Loucy (cell line): Measurements from ENCODE around the gene ERVH48-1.

Experiments used
- H2AFZ ChIP-seq: fragments of 200-600 bp; sonication (generic); 2 replicates; pipeline ENCODE4 v1.6.0; 2016; ENCODE audit warnings: antibody characterized with exemption, mild to moderate bottlenecking, low read length, moderate library complexity
- H3F3A ChIP-seq: fragments of 200-600 bp; 2 replicates; pipeline ENCODE4 v1.6.0; 2016; ENCODE audit warnings: antibody characterized with exemption, low read depth, mild to moderate bottlenecking
- H3K27me3 ChIP-seq: fragments of 200-600 bp; sonication (generic); 2 replicates; pipeline ENCODE4 v1.6.1; 2014; ENCODE audit warnings: low read length, mild to moderate bottlenecking; ENCODE audit not compliant: insufficient read depth, poor library complexity, severe bottlenecking
- H3K36me3 ChIP-seq: fragments of 200-600 bp; sonication (generic); 2 replicates; pipeline ENCODE4 v1.6.1; 2016; ENCODE audit warnings: low read length; ENCODE audit not compliant: insufficient read depth
- H3K4me1 ChIP-seq: fragments of 200-600 bp; sonication (generic); 2 replicates; pipeline ENCODE4 v1.5.1; 2014; ENCODE audit warnings: low read length, mild to moderate bottlenecking; ENCODE audit not compliant: insufficient read depth, poor library complexity, severe bottlenecking
- H3K4me2 ChIP-seq: fragments of 200-600 bp; sonication (generic); 2 replicates; pipeline ENCODE4 v1.6.0; 2014; ENCODE audit warnings: antibody characterized with exemption, low read length, low read depth, mild to moderate bottlenecking; ENCODE audit not compliant: poor library complexity, severe bottlenecking
- H3K4me3 ChIP-seq: fragments of 200-600 bp; sonication (generic); 2 replicates; pipeline ENCODE4 v1.5.1; 2014; ENCODE audit warnings: low read length, mild to moderate bottlenecking, mixed read lengths; ENCODE audit not compliant: poor library complexity, severe bottlenecking
- H3K79me2 ChIP-seq: fragments of 200-600 bp; sonication (generic); 2 replicates; pipeline ENCODE4 v1.6.1; 2014; ENCODE audit warnings: low read length; ENCODE audit not compliant: insufficient read depth
- H3K9ac ChIP-seq: fragments of 200-600 bp; sonication (generic); 2 replicates; pipeline ENCODE4 v1.6.0; 2014; ENCODE audit warnings: mild to moderate bottlenecking, low read depth, low read length, moderate library complexity; ENCODE audit not compliant: poor library complexity, severe bottlenecking
- H3K9me2 ChIP-seq: fragments of 200-600 bp; sonication (generic); replicated peaks from 2 replicates; pipeline ENCODE4 v1.6.1; 2016; ENCODE audit warnings: low read depth, low read length, mixed read lengths
- H3K9me3 ChIP-seq: fragments of 200-600 bp; sonication (generic); 2 replicates; pipeline ENCODE4 v1.6.1; 2014; ENCODE audit warnings: mild to moderate bottlenecking, antibody characterized with exemption, low read length, low read depth; ENCODE audit not compliant: insufficient read depth
- H4K20me1 ChIP-seq: fragments of 200-600 bp; sonication (generic); 2 replicates; pipeline ENCODE4 v1.6.0; 2014; ENCODE audit warnings: antibody characterized with exemption, low read length, mild to moderate bottlenecking; ENCODE audit not compliant: insufficient read depth, poor library complexity, severe bottlenecking
- EZH2phosphoT487 ChIP-seq: fragments of 200-600 bp; IDR thresholded peaks from 2 replicates; pipeline ENCODE4 v1.6.1; 2018; ENCODE audit warnings: antibody characterized with exemption, mild to moderate bottlenecking, moderate library complexity, borderline replicate concordance
- TF ChIP-seq, protein P1 (sequence below): fragments of 200-600 bp; sonication (generic); conservative IDR thresholded peaks from 2 replicates; pipeline ENCODE4 v1.5.1; 2014; ENCODE audit warnings: mild to moderate bottlenecking, antibody characterized with exemption, low read length

The ERVH48-1 gene

DNA sequence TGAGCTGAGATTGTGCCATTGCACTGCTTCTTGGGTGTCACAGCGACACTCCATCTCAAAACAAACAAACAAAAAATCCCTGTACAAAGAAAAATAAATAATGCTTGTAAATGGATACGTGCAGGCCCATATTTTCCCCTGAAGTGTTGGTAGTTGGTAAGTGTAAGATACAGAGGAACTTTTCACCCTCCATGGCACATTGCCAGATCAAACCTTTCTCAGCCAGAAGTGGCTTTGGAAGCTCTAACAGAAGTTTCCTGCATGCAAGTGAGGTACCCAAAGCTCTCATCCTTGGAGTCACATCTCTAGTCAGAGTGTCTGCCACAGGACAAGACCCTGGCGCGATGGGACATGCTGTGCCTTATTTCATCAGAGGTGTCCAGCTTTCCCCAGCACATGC, 25.0 kb downstream of the ERVH48-1 start:
- peaks cover 20% of the 10 kb centered on the region; the same call in 1 of the 2 replicates for H3K36me3 ChIP-seq
- H3K27me3 ChIP-seq = no peaks in the 10 kb centered on the region
- no peaks in the 10 kb centered on the region for H3K4me1 ChIP-seq
- no peak overlapping the region for H3K4me2 ChIP-seq
- H3K9ac ChIP-seq = no peak overlapping the region
- no peaks in the 10 kb centered on the region for H3K9me2 ChIP-seq
- 0 out of 2 replicates have a peak, but pooled peaks cover 3% of the 10 kb centered on the region for H3K79me2 ChIP-seq
- no peaks in the 10 kb centered on the region for H3F3A ChIP-seq
- no peaks in the 10 kb centered on the region for H3K9me3 ChIP-seq
- no peak overlapping the region for H3K4me3 ChIP-seq
- no peak overlapping the region for H2AFZ ChIP-seq
- TF ChIP-seq, protein P1, sequence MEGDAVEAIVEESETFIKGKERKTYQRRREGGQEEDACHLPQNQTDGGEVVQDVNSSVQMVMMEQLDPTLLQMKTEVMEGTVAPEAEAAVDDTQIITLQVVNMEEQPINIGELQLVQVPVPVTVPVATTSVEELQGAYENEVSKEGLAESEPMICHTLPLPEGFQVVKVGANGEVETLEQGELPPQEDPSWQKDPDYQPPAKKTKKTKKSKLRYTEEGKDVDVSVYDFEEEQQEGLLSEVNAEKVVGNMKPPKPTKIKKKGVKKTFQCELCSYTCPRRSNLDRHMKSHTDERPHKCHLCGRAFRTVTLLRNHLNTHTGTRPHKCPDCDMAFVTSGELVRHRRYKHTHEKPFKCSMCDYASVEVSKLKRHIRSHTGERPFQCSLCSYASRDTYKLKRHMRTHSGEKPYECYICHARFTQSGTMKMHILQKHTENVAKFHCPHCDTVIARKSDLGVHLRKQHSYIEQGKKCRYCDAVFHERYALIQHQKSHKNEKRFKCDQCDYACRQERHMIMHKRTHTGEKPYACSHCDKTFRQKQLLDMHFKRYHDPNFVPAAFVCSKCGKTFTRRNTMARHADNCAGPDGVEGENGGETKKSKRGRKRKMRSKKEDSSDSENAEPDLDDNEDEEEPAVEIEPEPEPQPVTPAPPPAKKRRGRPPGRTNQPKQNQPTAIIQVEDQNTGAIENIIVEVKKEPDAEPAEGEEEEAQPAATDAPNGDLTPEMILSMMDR = no peak
- TF ChIP-seq EZH2phosphoT487 = no peak
- no peaks in the 10 kb centered on the region for H4K20me1 ChIP-seq

DNA sequence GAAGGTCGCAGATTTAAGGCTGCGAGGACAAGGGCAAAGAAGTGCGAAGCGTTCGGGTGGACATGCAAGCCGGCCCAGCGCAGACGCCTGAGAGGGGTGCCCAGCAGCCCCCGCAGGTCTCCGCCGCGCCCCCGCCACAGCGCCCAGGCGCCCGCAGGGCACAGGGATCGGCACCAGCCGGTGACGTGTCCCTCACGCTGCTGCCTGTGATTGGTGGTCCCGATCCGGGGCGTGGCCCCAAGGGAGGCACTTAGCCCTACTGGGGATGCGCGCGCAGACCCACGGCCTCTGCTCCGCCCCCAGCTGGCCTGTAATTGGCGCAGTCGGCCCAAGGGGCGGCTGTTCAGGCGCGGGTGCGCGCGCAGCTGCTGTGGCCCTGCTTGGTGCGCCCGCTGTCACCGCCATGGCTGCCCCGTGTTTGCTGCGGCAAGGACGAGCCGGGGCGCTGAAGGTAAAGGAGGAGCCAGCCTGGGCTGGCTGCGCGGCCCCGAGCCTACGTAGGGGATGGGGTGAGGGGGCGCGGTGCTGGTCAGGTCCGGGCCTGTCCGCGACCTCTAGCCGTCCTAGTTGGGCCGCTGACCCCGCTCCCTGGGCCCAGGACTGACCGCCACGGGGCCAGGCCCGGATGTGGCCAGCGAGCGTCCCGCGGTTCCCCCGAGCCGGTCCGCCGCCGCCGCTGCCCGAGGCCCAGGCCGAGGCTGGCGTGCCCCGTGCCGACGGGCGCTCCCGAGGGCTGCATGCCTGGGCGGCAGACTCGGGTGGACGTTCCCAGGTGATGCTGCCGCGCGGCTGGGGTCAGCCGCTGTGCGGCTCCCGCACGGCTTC, 32.3 kb downstream of the ERVH48-1 start, which contains the start of gene NDUFV3:
Gene NDUFV3 (plus strand): TSS at position 379 of the 825 bp plus-strand sequence. CDS start 25 bp downstream, at position 404.
- Histone ChIP-seq H3K36me3 (no peaks in the 10 kb centered on the region), H3K79me2 (peaks cover 28% of the 10 kb centered on the region), H3K9me2 (no peaks in the 10 kb centered on the region), H3K9ac (peak within 1 kb of the TSS; percentile 90), H3K4me3 (peak within 1 kb of the TSS; percentile 85), H3F3A (no peaks in the 10 kb centered on the region), H3K9me3 (no peaks in the 10 kb centered on the region), H3K4me1 (peaks cover 27% of the 10 kb centered on the region), H3K4me2 (peak within 1 kb of the TSS; percentile 91), H2AFZ (peak within 1 kb of the TSS; percentile 87), H3K27me3 (no peaks in the 10 kb centered on the region), H4K20me1 (peaks cover 6% of the 10 kb centered on the region)
- TF ChIP-seq EZH2phosphoT487 = no peak
- TF ChIP-seq, protein P1 = no peak

DNA sequence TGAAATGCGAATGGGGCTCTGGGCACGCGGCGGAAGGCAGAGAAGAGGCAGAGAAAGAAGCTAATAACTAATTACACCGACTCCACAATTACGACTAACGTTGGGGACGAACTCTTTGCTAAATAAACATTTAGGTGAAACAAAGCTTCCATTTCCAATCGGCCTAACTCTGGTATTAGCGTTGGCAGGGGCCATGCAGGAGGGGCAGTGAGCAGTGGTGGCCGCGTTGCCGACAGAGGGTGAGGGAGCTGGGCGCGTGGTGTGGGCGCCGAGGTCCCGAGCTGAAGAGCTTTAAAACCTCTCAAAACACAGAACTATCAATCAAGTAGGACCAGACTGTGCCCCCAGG, 32.9 kb downstream of the ERVH48-1 start:
- Histone ChIP-seq H3K4me1 (peaks cover 27% of the 10 kb centered on the region), H3K4me3 (peak overlapping the region; percentile 85), H3K9me2 (no peaks in the 10 kb centered on the region), H3K9me3 (no peaks in the 10 kb centered on the region), H2AFZ (peak overlapping the region; percentile 87), H3F3A (no peaks in the 10 kb centered on the region), H3K27me3 (no peaks in the 10 kb centered on the region), H4K20me1 (peaks cover 6% of the 10 kb centered on the region), H3K4me2 (peak overlapping the region; percentile 91), H3K36me3 (no peaks in the 10 kb centered on the region), H3K9ac (peak overlapping the region; percentile 76), H3K79me2 (peaks cover 28% of the 10 kb centered on the region)
- TF ChIP-seq EZH2phosphoT487 = no peak
- TF ChIP-seq, protein P1 = no peak
